Fibroblast of peridontal ligament (primary cell): ENCODE data around the gene EGLN2.
"Not testable (repeated sequence)": the region's sequence is repeated elsewhere in the genome, so short reads cannot be mapped to it uniquely, and the experiment has no call there.

Experiments
- DNase-seq: peaks from one replicate; pipeline ENCODE4 v3.0.0-alpha.2; 2010; ENCODE audit errors: extremely low read depth

EGLN2 gene

DNA sequence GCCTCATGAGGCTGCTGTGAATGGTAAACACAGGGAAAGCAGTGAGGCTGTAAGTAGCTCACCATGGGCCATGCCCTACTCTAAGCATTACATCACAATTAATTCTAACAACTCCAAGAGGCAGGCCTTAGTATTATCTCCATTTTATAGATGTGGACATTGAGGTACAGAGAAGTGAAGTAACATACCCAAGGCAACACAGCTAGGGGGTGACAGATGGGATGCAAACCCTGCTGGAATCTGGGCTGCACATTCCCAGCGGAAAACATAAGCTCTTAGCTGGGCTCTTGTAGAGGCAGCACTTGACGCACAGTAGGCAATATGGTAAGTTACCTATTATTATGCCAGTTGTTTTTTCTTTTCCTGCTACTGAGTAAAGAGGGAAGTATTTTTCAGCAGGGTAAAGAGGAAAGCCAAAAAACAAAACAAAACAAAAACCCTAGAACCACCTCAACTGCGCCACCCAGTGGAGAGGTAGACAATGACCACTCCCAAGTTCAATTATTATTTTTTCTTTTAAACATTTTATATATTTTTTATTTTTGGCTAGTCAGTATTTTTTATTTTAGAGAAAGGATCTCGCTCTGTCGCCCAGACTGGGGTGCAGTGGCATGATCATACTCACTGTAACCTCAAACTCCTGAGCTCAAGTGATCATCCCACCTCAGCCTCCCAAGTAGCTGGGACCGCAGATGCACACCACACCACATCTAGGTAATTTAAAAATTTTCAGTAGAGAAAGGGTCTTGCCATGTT is 20.7 kb downstream of the EGLN2 start:
- DNase-seq, result peak; percentile 67

DNA sequence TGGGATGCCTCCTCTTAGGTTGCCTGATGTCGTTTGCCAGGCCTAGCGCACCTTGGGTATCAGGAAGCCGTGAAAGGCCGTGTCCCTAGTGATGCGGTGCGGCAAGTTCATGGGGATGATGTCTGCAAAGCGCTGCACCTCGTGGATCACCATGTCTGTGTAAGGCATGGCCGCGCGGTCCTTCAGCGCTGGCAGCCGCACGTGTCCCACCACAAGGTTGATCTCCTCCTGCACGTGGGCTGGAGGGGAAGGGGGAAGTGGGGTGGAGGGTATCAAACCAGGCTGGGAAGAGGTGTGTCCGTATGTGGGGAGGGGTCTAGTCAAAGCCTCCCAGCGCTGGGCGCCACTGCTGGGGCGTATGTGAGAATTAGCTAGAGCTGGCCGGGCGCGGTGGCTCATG is 23.2 kb downstream of the EGLN2 start:
- DNase-seq, result no peak

DNA sequence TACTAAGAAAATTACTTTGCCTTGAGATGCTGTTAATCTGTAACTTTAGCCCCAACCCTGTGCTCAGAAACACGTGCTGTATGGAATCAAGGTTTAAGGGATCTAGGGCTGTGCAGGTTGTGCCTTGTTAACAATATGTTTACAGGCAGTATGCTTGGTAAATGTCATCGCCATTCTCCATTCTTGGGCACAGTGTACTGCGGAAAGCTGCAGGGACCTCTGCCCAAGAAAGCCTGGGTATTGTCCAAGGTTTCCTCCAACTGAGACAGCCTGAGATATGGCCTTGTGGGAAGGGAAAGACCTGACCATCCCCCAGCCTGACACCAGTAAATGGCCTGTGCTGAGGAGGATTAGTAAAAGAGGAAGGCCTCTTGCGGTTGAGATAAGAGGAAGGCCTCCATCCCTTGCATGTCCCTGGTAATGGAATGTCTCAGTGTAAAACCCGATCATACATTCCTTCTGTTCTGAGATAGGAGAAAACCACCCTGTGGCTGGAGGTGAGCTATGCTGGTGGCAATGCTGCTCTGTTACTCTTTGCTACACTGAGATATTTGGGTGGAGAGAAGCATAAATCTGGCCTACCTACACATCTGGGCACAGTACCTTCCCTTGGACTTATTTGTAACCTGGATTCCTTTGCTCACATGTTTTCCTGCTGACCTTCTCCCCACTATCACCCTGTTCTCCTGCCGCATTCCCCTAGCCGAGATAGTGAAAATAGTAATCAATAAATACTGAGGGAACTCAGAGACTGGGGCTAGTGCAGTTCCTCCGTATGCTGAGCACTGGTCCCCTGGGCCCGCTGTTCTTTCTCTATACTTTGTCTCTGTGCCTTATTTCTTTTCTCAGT is 23.9 kb downstream of the EGLN2 start:
- not testable (repeated sequence) for DNase-seq

GRCh38 chr19:40824916-40825315 is 25.9 kb downstream of the EGLN2 start:
- not testable (repeated sequence) for DNase-seq

- not testable (repeated sequence) for DNase-seq
These were observed 26.6 kb downstream of the EGLN2 start for GRCh38 chr19:40825460-40826095.

DNA sequence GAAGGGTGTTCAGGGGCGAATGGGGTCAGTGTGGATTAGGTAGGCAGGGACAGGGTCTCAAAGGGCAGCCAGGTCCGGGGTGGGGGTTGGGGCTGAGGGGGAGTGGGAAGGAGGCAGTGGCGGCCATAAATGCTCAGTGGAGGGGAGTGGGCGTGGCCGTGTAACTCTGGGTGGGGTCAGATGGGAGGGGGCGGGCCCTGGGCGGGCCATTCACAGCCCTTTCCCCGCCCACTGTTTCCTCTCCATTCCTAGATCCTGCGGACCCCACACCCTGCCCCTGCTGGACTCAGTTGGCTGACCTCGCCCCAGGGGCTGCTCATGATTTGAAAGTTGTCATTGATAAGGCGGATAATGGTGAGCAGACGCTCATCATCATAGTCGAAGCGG is 27.3 kb downstream of the EGLN2 start:
- not testable (repeated sequence) for DNase-seq

DNA sequence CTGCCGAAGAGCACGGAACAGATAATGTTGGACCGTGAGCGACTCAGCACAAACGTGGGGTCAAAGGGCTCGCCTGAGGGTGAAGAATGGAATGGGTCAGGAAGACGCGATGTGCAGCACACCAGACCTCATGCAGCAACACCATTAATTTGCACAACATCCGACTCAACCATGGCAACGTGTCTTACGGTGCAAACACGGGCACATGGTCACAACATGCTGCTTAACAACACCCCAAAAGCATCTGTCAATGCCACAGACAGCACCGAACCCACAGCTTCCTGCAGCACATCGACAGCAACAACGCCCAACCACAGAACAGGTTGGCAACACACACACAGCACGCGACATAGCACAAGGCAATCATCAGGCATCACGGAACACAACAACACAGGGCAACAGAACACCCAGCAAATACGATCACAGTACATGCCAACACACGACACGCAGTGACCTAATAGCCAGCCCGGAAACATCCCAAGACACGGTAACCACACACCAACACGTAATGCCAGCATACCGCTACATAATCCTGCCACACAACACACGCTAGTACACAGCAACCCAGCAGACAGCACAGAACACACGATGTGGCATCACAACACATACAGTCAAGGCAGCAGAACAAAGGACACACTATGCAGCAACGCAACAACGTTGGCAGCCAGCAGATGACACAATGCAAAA is 27.9 kb downstream of the EGLN2 start:
- not testable (repeated sequence) for DNase-seq

DNA sequence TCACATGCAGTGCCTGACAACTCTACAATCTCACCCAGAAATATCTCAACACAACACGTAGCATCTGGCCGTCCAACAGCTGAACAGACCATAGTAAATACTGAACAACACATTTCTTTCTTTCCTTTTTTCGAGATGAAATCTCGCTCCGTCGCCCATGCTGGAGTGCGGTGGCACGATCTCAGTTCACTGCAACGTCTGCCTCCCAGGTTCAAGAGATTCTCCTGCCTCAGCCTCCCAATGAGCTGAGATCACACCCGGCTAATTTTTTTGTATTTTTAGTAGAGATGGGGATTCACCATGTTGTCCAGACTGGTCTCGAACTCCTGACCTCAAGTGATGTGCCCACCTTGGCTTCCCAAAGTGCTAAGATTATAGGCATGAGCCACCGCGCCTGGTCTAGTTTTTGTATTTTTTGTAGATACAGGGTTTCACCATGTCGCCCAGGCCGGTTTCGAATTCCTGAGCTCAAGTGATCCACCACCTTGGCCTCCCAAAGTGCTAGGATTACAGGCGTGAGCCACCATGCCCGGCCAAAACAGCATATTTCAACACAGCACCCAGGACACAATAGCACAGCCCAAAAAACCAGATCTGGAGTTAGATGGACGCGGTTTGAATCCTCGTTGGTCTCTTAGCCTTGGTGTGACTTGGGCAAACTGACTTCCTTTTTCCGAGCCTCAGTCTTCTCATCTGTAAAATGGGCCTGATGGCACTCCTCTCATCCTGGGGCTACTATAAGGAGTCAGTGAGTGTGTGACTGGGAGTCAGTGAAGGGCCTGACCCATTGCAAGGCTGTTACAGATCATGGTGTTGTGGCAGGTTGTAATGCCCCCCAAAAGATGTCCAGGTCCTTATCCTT is 28.6 kb downstream of the EGLN2 start:
- no peak for DNase-seq

- DNase-seq, result no peak
These were observed 30.2 kb downstream of the EGLN2 start for GRCh38 chr19:40829205-40829604.

DNA sequence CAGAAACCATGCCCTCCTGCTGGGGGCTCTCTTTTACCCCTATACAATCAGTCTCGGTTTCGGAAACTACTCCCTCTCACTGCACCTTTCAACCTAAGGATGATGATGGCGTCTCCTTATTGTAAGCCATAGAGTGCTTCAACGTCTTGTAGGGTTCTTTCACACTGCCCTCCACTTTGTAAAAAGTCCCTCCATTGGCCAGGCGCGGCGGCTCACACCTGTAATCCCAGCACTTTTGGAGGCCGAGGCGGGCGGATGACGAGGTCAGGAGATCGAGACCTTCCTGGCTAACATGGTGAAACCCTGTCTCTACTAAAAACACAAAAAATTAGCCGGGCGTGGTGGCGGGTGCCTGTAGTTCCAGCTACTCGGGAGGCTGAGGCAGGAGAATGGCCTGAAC is 31.8 kb downstream of the EGLN2 start:
- DNase-seq, result not testable (repeated sequence)

DNA sequence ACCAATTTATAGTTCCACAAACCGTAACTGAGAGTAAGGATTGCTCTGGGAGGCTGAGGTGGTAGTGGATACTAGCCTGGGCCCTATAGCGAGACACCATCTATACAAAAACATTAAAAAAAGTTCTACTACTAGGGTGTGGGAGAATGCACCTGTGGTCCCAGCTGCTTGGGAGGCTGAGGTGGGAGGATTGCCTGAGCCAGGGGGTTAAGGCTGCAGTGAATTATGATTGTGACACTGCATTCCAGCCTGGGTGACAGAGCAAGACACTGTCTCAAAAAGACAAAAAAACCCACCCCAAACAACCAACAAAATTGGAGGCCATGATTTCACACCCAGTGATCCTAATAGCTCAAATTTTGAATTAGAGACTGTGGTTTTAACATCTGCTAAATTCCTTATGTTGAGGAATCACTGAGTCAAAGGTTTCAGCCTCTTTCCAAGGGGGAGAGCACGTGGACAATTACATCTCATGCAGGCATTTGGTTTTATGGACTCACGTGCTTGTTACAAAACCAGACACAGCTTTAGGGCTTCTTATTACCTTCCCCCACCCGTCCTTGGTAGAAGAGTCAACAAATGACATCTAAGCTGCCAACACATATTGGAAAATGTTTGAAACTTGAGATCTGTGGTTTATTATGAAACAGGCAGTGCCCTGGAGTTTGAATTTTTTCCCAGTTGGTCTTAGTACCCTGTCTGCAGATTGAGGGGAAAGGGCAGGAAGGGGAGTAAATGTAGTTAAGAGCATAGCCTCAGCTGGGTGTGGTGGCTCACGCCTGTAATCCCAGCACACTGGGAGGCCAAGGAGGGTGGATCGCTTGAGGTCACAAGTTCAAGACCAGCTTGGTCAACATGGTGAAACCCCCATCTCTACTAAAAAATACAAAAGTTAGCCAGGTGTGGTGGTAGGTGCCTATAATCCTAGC is 32.8 kb downstream of the EGLN2 start:
- DNase-seq, result peak; percentile 100

DNA sequence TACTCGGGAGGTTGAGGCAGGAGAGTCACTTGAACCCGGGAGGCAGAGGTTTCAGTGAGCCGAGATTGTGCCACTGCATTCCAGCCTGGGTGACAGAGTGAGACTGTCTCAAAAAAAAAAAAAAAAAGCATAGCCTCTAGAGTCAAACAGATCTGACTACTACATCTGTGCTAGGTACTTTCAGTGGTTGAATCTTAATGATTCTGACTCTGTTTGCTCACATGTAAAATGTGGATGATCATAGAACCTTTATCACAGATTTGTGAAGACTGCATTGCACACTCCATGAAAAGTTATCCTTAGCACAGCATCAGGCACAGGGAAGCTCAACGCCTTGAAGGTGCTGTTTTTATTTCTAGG is 33.4 kb downstream of the EGLN2 start:
- not testable (repeated sequence) for DNase-seq

DNA sequence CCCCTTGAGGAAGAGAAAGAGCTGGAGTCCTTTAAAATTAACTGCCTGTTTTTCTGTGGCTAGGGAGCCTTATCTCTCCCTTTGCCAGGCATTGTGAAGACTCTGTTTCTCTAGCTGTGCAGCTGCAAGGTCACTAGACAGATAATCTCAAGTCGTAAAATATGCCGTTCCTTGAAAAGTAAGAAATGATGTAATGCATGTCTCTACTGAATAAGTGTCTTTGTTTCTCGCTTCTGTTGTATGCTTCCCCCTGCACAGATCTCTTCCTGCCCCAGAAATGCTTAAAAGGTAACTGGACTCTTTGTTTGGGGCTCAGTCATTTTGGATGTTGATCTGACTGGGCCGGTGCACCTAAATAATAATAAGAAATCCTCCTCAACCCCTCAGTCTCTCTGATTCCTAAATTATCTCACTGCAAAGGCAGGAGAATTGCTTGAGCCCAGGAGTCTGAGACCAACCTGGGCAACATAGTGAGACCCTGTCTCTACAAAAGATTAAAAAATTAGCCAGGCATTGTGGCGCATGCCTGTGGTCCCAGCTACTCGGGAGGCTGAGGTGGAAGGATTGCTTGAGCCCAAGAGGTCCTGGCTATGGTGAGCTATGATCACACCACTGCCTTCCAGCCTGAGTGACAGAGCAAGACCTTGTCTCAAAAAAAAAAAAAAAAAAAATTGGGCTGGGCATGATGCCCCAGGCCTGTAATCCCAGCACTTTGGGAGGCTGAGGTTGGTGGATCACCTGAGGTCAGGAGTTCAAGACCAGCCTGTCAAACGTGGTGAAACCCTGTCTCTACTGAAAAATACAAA is 34.9 kb downstream of the EGLN2 start:
- not testable (repeated sequence) for DNase-seq

DNA sequence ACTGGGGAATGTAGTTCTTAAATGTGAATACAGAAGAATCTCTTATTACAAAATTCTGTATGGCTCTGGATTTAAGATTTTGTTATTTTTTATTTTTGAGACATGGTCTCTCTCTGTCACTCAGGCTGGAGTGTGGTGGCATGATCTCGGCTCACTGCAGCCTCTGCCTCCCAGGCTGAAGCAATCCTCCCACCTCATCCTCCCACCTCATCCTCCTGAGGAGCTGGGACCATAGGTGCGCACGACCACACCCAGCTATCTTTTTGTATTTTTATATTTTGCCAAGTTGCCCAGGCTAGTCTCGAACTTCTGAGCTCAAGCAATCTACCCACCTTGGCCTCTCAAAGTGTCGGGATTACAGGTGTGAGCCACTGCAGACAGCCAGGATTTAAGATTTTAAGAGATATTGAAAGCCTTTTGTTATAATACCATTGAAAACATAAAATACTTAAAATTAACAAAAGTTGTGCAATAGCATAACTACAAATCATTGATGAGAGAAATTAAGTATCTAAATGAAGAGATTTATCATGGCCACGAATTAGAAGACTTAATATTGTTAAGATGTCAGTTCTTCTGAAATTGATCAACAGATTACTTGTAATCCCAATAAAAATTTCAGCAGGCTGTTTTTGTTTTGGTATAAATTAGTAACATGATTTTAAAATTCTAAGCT is 37.9 kb downstream of the EGLN2 start:
- no peak for DNase-seq

DNA sequence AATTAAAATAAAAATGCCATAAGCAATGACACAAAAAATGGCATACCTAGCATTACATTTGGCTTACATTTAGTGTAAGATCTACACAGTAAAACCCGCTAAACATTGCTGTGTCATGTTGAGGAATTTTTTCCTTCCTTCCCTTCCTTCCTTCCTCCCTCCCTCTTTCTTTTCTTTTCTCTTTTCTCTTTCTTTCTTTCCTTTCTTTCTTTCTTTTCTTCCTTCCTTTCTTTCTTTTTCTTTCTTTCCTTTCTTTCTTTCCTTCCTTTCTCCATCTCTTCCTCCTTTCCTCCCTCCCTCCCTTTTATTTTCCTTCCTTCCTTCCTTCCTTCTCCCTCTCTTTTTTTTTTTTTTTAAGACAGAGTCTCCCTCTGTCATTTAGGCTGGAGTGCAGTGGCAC is 39.5 kb downstream of the EGLN2 start:
- DNase-seq, result not testable (repeated sequence)

DNA sequence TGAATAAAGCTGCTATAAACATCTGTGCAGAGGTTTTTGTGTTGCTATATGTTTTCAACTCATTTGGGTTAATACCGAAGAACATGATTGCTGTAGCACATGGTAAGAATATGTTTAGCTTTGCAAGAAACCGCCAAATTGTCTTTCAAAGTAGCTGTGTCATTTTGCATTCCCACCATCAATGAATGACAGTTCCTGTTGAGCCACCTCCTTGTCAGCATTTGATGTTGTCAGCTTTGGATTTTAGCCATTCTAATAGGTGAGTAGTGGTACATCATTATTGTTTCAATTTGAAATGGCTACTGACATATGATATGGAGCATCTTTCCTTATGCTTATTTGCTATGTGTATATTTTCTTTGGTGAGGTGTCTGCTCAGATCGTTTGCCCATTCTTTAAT is 43.0 kb downstream of the EGLN2 start:
- not testable (repeated sequence) for DNase-seq

DNA sequence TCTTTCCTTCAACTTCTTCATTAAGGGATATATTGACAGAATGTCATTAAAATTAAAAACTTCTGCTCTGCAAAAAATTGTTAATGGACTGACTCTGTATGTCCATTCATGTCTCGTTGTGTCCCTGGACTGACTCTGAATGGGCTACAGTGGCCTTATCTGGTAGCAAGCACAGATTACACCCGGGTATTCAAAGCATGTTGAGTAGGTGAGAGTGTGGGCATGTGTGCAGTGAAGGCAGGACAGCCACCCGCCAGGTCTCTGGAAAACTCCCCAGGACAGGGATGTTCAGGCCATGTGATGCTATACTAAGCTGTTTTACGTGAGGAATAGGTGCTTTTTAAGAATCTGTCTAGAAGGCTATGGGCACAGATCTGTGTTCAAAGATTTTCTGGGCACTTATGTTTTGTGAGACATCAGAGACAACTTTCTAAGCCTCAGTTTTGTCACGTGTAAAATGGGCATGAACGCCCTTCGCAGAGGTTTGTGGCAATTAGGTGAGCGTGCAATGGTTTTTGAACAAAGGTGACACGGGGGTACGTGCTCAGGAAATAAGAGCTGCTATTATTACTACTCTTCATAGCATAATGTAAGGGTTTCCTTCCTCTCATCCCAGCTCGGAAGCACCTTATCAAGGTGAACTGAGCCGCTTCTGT is 44.1 kb downstream of the EGLN2 start:
- not testable (repeated sequence) for DNase-seq

DNA sequence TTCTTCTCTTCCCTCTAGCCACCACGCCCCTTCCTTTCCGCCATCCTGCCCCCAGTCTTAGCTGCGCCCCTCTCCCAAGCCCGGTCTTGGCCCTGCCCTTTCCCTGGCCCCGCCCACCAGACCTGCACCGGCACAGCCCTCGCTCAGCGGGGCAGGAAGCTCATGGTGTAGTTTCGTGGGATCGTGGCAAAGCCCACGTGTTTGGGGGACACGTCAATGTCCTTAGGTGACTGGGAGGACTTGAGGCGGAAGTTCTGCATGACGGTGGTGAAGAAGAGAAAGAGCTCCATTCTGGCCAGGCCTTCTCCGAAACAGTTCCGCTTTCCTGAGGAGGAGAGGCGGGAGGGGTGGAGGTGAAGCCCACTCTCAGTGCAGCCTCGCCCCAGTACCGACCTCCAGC is 44.7 kb downstream of the EGLN2 start:
- DNase-seq, result not testable (repeated sequence)
